Spleen (tissue), 7 donors: ENCODE data around the gene PLXNB1.

Source experiments
- CTCF ChIP-seq, 11 experiments: fragments of 200-600 bp in 7 of 11; fragments of 450-650 bp in 4 of 11; sonication (generic) in 4 of 11; IDR thresholded peaks in 8 of 11; conservative IDR thresholded peaks in 3 of 11; 1 replicate in 7 of 11; 2 replicates in 4 of 11; pipeline versions ENCODE4 v1.4.0 to v1.8.0; 2016 to 2021; ENCODE audit warnings: antibody characterized with exemption in 11 of 11, inconsistent platforms in 4 of 11, mild to moderate bottlenecking in 1 of 11
- POLR2AphosphoS5 ChIP-seq, 3 donors: sonication (generic); formaldehyde crosslinking; IDR thresholded peaks; one replicate each; pipeline ENCODE4 v1.5.1; 2017; ENCODE audit warnings: antibody characterized with exemption in 3 of 3
- donor health status: DM: no; HTN: no; CAD: no; lungs with moderate emphysema.
- donor health status: DM: no; HTN: no; CAD: no.
- donor health status: DM: no; HTN: no; CAD: no.

GRCh38 chr3:48410205-48411040 lies 19.5 kb downstream of the PLXNB1 start:
- TF ChIP-seq CTCF (IDR thresholded peaks at IDR 0.05 in 8 of 11, conservative IDR thresholded peaks at IDR 0.05 in 3 of 11) (no peak), POLR2AphosphoS5 (IDR thresholded peaks at IDR 0.05) (no peak)
